SK-N-SH (cell line): ENCODE results near the gene DCAKD. TPM values are rescaled to one million over a fixed set of nuclear protein-coding genes. Genes with fewer than 3 reads are reported as not detected.

ENCODE experiments used
- CTCF ChIA-PET: fragments of 300-600, 350-600 bp; formaldehyde crosslinking; extraction: SDS; loops from one replicate; lab custom pipeline; 2021; lab: Yijun Ruan, JAX
- POLR2A ChIA-PET: fragments of 350-600 bp; sonication (Branson Sonifier 250); formaldehyde crosslinking; extraction: SDS; loops from one replicate; lab custom pipeline; 2020; ENCODE audit warnings: antibody characterized with exemption, inconsistent platforms; lab: Yijun Ruan, JAX
- DNase-seq: peaks from one replicate; pipeline ENCODE4 v3.0.0; 2012
- H2AFZ ChIP-seq: fragments of 200-600 bp; sonication (generic); 2 replicates; pipeline ENCODE4 v1.8.1; 2016; ENCODE audit warnings: antibody characterized with exemption, mild to moderate bottlenecking, low read depth
- H3F3A ChIP-seq: fragments of 200-600 bp; sonication (generic); replicated peaks from 2 replicates; pipeline ENCODE3; 2016; ENCODE audit warnings: antibody characterized with exemption, mild to moderate bottlenecking; ENCODE audit not compliant: insufficient read depth
- H3K27ac ChIP-seq, 2 experiments: fragments of 200-500 bp in 1 of 2; fragments of 200-600 bp in 1 of 2; sonication (Bioruptor generic) in 1 of 2; sonication (generic), shearing (Covaris generic) in 1 of 2; 2 replicates each; pipeline versions ENCODE4 v1.5.1 to v1.6.1; 2014 to 2016; ENCODE audit warnings: low read depth in 2 of 2, inconsistent platforms in 1 of 2, low read length in 1 of 2, mild to moderate bottlenecking in 1 of 2, mixed read lengths in 1 of 2
- H3K27me3 ChIP-seq: fragments of 200-600 bp; sonication (generic), shearing (Covaris generic); 2 replicates; pipeline ENCODE4 v1.6.1; 2016; ENCODE audit warnings: mixed run types; ENCODE audit not compliant: insufficient read depth
- H3K36me3 ChIP-seq, 2 experiments: fragments of 200-500 bp in 1 of 2; fragments of 200-600 bp in 1 of 2; sonication (Bioruptor generic) in 1 of 2; sonication (generic) in 1 of 2; replicated peaks in 1 of 2; 2 replicates each; pipeline versions ENCODE3 to v1.5.1; 2014 to 2016; ENCODE audit warnings: low read length in 1 of 2, mild to moderate bottlenecking in 1 of 2; ENCODE audit not compliant: insufficient read depth in 2 of 2, control insufficient read depth in 1 of 2
- H3K4me1 ChIP-seq, 2 experiments: fragments of 200-500 bp in 1 of 2; fragments of 200-600 bp in 1 of 2; sonication (Bioruptor generic) in 1 of 2; sonication (generic), shearing (Covaris generic) in 1 of 2; 2 replicates each; pipeline versions ENCODE4 v1.5.1 to v1.6.1; 2014 to 2016; ENCODE audit warnings: low read depth in 1 of 2, low read length in 1 of 2, mixed run types in 1 of 2; ENCODE audit not compliant: insufficient read depth in 2 of 2, control insufficient read depth in 1 of 2
- H3K4me2 ChIP-seq: fragments of 200-600 bp; sonication (generic), shearing (Covaris generic); 2 replicates; pipeline ENCODE4 v1.6.1; 2017; ENCODE audit warnings: mixed run types
- H3K4me3 ChIP-seq, 2 experiments: fragments of 200-500 bp in 1 of 2; fragments of 200-600 bp in 1 of 2; sonication (Bioruptor generic) in 1 of 2; sonication (generic), shearing (Covaris generic) in 1 of 2; 2 replicates each; pipeline versions ENCODE4 v1.5.1 to v1.8.1; 2014 to 2016; ENCODE audit warnings: low read depth in 2 of 2, inconsistent platforms in 1 of 2, low read length in 1 of 2, mild to moderate bottlenecking in 1 of 2, mixed read lengths in 1 of 2, moderate library complexity in 1 of 2
- H3K79me2 ChIP-seq: fragments of 200-600 bp; sonication (generic); 2 replicates; pipeline ENCODE4 v1.8.1; 2017; ENCODE audit warnings: mild to moderate bottlenecking; ENCODE audit not compliant: insufficient read depth
- H3K9ac ChIP-seq: fragments of 200-600 bp; sonication (generic); 2 replicates; pipeline ENCODE4 v1.6.1; 2017; ENCODE audit warnings: mixed run types
- H3K9me2 ChIP-seq: fragments of 200-600 bp; sonication (generic); 2 replicates; pipeline ENCODE4 v1.6.1; 2017; ENCODE audit warnings: mixed run types
- H3K9me3 ChIP-seq: fragments of 200-600 bp; sonication (generic); 2 replicates; pipeline ENCODE4 v1.6.1; 2017; ENCODE audit warnings: mixed run types, mild to moderate bottlenecking, moderate library complexity
- H4K20me1 ChIP-seq: fragments of 200-600 bp; sonication (generic); 2 replicates; pipeline ENCODE4 v1.6.1; 2017; ENCODE audit warnings: mild to moderate bottlenecking, mixed run types; ENCODE audit not compliant: insufficient read depth
- NFIC ChIP-seq: IDR thresholded peaks from 2 replicates; pipeline ENCODE4 v1.4.0; 2012; ENCODE audit warnings: borderline replicate concordance
- NRF1 ChIP-seq: IDR thresholded peaks from 2 replicates; pipeline ENCODE4 v1.6.1; 2012; ENCODE audit warnings: low read depth, mild to moderate bottlenecking, low read length
- POLR2AphosphoS5 ChIP-seq: IDR thresholded peaks from 2 replicates; pipeline ENCODE4 v1.6.1; 2012; ENCODE audit warnings: low read depth, low read length
- TCF12 ChIP-seq: IDR thresholded peaks from 2 replicates; pipeline ENCODE4 v1.4.0; 2012
- WGBS: methylation state at CpG from one replicate; pipeline ENCODE4 v1.1.6; 2017; ENCODE audit warnings: low lambda C conversion rate; 5-methylcytosine and 5-hydroxymethylcytosine counted together
- polyA plus RNA-seq, 3 experiments: library from polyadenylated mRNA; depleted of rRNA; stranded (reverse); fragments of >200 nt; gene quantifications; 2 replicates each; pipeline ENCODE4 v1.2.3, GENCODE V29; 2012
- TF ChIP-seq, protein P1 (sequence below): IDR thresholded peaks from 2 replicates; pipeline ENCODE4 v1.6.1; 2012; ENCODE audit warnings: mild to moderate bottlenecking, low read depth, low read length, moderate library complexity
- TF ChIP-seq, protein P2 (sequence below): IDR thresholded peaks from 2 replicates; pipeline ENCODE4; 2012
- TF ChIP-seq, protein P3 (sequence below): fragments of 150-350 bp; IDR thresholded peaks from 2 replicates; pipeline ENCODE4 v1.6.1; 2017; ENCODE audit warnings: antibody characterized with exemption, low read length, low read depth, borderline replicate concordance
- TF ChIP-seq, protein P4 (sequence below): fragments of 150-350 bp; IDR thresholded peaks from 2 replicates; pipeline ENCODE4 v1.6.1; 2016; ENCODE audit warnings: mild to moderate bottlenecking, low read depth, low read length
- TF ChIP-seq, protein P5 (sequence below): IDR thresholded peaks from 2 replicates; pipeline ENCODE4 v1.4.0; 2012; ENCODE audit warnings: low read depth

The DCAKD gene
- polyA plus RNA-seq, 1 of the 3 experiments (the other 2 are of a cell fraction): 48.8 TPM

DNA sequence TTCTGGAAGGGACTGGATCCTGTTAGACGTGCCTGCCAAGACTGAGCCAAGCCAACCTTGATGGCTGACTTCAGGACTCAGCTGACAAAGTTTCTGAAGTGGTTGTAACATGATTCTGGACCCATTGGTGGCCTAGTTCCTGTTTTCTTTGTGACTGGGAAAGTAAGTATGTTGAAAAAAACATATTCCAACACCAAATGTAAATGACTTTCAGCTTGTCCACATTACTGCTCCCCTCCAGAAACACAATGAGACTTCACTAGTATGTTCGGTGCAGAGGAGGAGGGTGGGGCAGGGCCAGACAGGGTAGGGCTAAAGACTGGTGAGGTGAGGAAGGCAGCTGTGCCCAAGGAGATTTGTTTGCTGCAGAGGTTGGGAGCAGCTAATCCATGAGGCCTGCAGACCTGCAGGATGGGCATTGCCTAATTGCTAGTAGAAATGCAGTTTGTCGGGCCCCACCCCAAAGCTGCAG is 36.1 kb upstream of the DCAKD start:
- H3K27ac ChIP-seq: peak overlapping the region in 1 of 2 experiments; percentile 37; a peak in 1 of 4 replicates
- no peaks in the 10 kb centered on the region for H4K20me1 ChIP-seq
- ChIA-PET CTCF (interaction anchor here (0.8 to 14.8 kb wide), 6 partner anchors 9 to 167 kb away, joined by 3 to 194 read pairs (median 8); partner anchors contain the start of genes ACBD4 and PLCD3), POLR2A (no interaction called here)
- H3K27me3 ChIP-seq: no peaks in the 10 kb centered on the region
- DNase-seq: no peak
- H3K9ac ChIP-seq: no peak overlapping the region
- no peak overlapping the region for H2AFZ ChIP-seq
- H3K4me3 ChIP-seq: no peak overlapping the region
- TF ChIP-seq, protein P1, sequence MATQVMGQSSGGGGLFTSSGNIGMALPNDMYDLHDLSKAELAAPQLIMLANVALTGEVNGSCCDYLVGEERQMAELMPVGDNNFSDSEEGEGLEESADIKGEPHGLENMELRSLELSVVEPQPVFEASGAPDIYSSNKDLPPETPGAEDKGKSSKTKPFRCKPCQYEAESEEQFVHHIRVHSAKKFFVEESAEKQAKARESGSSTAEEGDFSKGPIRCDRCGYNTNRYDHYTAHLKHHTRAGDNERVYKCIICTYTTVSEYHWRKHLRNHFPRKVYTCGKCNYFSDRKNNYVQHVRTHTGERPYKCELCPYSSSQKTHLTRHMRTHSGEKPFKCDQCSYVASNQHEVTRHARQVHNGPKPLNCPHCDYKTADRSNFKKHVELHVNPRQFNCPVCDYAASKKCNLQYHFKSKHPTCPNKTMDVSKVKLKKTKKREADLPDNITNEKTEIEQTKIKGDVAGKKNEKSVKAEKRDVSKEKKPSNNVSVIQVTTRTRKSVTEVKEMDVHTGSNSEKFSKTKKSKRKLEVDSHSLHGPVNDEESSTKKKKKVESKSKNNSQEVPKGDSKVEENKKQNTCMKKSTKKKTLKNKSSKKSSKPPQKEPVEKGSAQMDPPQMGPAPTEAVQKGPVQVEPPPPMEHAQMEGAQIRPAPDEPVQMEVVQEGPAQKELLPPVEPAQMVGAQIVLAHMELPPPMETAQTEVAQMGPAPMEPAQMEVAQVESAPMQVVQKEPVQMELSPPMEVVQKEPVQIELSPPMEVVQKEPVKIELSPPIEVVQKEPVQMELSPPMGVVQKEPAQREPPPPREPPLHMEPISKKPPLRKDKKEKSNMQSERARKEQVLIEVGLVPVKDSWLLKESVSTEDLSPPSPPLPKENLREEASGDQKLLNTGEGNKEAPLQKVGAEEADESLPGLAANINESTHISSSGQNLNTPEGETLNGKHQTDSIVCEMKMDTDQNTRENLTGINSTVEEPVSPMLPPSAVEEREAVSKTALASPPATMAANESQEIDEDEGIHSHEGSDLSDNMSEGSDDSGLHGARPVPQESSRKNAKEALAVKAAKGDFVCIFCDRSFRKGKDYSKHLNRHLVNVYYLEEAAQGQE: no peak
- TF ChIP-seq, protein P2, sequence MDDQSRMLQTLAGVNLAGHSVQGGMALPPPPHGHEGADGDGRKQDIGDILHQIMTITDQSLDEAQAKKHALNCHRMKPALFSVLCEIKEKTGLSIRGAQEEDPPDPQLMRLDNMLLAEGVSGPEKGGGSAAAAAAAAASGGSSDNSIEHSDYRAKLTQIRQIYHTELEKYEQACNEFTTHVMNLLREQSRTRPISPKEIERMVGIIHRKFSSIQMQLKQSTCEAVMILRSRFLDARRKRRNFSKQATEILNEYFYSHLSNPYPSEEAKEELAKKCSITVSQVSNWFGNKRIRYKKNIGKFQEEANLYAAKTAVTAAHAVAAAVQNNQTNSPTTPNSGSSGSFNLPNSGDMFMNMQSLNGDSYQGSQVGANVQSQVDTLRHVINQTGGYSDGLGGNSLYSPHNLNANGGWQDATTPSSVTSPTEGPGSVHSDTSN: no peak
- TF ChIP-seq, protein P3, sequence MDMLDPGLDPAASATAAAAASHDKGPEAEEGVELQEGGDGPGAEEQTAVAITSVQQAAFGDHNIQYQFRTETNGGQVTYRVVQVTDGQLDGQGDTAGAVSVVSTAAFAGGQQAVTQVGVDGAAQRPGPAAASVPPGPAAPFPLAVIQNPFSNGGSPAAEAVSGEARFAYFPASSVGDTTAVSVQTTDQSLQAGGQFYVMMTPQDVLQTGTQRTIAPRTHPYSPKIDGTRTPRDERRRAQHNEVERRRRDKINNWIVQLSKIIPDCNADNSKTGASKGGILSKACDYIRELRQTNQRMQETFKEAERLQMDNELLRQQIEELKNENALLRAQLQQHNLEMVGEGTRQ: no peak
- TF ChIP-seq TCF12 (no peak), NRF1 (no peak), POLR2AphosphoS5 (no peak), NFIC (no peak)
- TF ChIP-seq, protein P4, sequence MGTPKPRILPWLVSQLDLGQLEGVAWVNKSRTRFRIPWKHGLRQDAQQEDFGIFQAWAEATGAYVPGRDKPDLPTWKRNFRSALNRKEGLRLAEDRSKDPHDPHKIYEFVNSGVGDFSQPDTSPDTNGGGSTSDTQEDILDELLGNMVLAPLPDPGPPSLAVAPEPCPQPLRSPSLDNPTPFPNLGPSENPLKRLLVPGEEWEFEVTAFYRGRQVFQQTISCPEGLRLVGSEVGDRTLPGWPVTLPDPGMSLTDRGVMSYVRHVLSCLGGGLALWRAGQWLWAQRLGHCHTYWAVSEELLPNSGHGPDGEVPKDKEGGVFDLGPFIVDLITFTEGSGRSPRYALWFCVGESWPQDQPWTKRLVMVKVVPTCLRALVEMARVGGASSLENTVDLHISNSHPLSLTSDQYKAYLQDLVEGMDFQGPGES: no peak
- TF ChIP-seq, protein P5, sequence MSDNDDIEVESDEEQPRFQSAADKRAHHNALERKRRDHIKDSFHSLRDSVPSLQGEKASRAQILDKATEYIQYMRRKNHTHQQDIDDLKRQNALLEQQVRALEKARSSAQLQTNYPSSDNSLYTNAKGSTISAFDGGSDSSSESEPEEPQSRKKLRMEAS: no peak
- TF ChIP-seq, all 33 proteins: peak for 0
- 85% methylated on average over 3 of the region's 3 CpGs for WGBS
- Histone ChIP-seq H3K9me3 (no peaks in the 10 kb centered on the region), H3K9me2 (no peaks in the 10 kb centered on the region), H3K4me2 (0 out of 2 replicates have a peak overlapping the region, but pooled peaks have one; percentile 3), H3F3A (peaks cover 35% of the 10 kb centered on the region), H3K4me1 (no peaks in the 10 kb centered on the region; a peak in 1 of 4 replicates), H3K79me2 (peaks cover 37% of the 10 kb centered on the region), H3K36me3 (peaks cover 42 to 61% of the 10 kb centered on the region in 2 experiments)
